OCI-LY7 (cell line): ENCODE data around the gene CTPS2. TPM values are rescaled to one million over a fixed set of nuclear protein-coding genes. Genes with fewer than 3 reads are reported as not detected.

Source experiments
- BruUV-seq: library from RNA; stranded (reverse); fragments of 400-500 nt; replicated peaks from 2 replicates; lab custom pipeline; 2021; lab: Mats Ljungman, UMichigan
- CTCF ChIA-PET: fragments of 300-600 bp; sonication (Branson Sonifier 250); formaldehyde crosslinking; loops from one replicate; lab custom pipeline; 2022; ENCODE audit warnings: antibody characterized with exemption; ENCODE audit not compliant: unreplicated experiment; lab: Charles Lee
- POLR2A ChIA-PET: fragments of 300-600 bp; sonication (Branson Sonifier 250); formaldehyde crosslinking; loops from one replicate; lab custom pipeline; 2022; ENCODE audit warnings: antibody characterized with exemption; lab: Charles Lee
- DNase-seq: peaks from one replicate; pipeline ENCODE4 v3.0.0-alpha.2; 2015; ENCODE audit warnings: low spot score
- H2AFZ ChIP-seq: fragments of 200-600 bp; sonication (generic), shearing (Covaris generic); 2 replicates; pipeline ENCODE4 v1.6.1; 2014; ENCODE audit warnings: mild to moderate bottlenecking, antibody characterized with exemption, low read length, moderate library complexity
- H3K27ac ChIP-seq: fragments of 200-600 bp; sonication (generic); 2 replicates; pipeline ENCODE4 v1.5.1; 2014; ENCODE audit warnings: mixed run types, low read depth, mild to moderate bottlenecking, moderate library complexity, low read length, inconsistent platforms; ENCODE audit not compliant: poor library complexity, severe bottlenecking
- H3K36me3 ChIP-seq: fragments of 200-600 bp; sonication (generic); 2 replicates; pipeline ENCODE4 v1.6.1; 2014; ENCODE audit warnings: mild to moderate bottlenecking, antibody characterized with exemption, low read length, moderate library complexity, mixed read lengths; ENCODE audit not compliant: insufficient read depth
- H3K4me1 ChIP-seq: fragments of 200-600 bp; sonication (generic); 2 replicates; pipeline ENCODE4 v1.5.1; 2014; ENCODE audit warnings: mild to moderate bottlenecking, low read length; ENCODE audit not compliant: insufficient read depth, poor library complexity, severe bottlenecking
- H3K4me2 ChIP-seq: fragments of 200-600 bp; sonication (generic); 2 replicates; pipeline ENCODE4 v1.6.1; 2014; ENCODE audit warnings: mild to moderate bottlenecking, low read length
- H3K4me3 ChIP-seq: fragments of 200-600 bp; sonication (generic); 2 replicates; pipeline ENCODE4 v1.5.1; 2014; ENCODE audit warnings: mild to moderate bottlenecking, low read depth, low read length; ENCODE audit not compliant: poor library complexity, severe bottlenecking
- H3K79me2 ChIP-seq: fragments of 200-600 bp; sonication (generic); 2 replicates; pipeline ENCODE4 v1.6.1; 2016; ENCODE audit warnings: low read depth, mild to moderate bottlenecking, low read length, moderate library complexity, mixed read lengths; ENCODE audit not compliant: insufficient read depth
- H3K9me2 ChIP-seq: fragments of 200-600 bp; sonication (generic); 2 replicates; pipeline ENCODE4 v1.6.1; 2016; ENCODE audit warnings: mild to moderate bottlenecking, low read length, mixed read lengths; ENCODE audit not compliant: insufficient read depth
- H3K9me3 ChIP-seq: fragments of 200-600 bp; sonication (generic); 2 replicates; pipeline ENCODE4 v1.6.1; 2014; ENCODE audit warnings: mild to moderate bottlenecking, mixed run types, low read length, mixed read lengths
- H4K20me1 ChIP-seq: fragments of 200-600 bp; sonication (generic); 2 replicates; pipeline ENCODE4 v1.6.1; 2014; ENCODE audit warnings: mild to moderate bottlenecking, antibody characterized with exemption, low read length, moderate library complexity, mixed read lengths; ENCODE audit not compliant: insufficient read depth
- CTCF ChIP-seq: fragments of 200-600 bp; sonication (generic); conservative IDR thresholded peaks from 2 replicates; pipeline ENCODE4 v1.5.1; 2014; ENCODE audit warnings: mild to moderate bottlenecking, antibody characterized with exemption, low read length, moderate library complexity, mixed read lengths
- EZH2phosphoT487 ChIP-seq: fragments of 200-600 bp; sonication (generic); IDR thresholded peaks from 2 replicates; pipeline ENCODE4 v1.6.1; 2018; ENCODE audit warnings: low read depth, borderline replicate concordance, mild to moderate bottlenecking, mixed run types, antibody characterized with exemption, low read length, moderate library complexity, mixed read lengths
- intact Hi-C: fragments of 100-400 bp; cut with micrococcal nuclease; formaldehyde crosslinking; loops from one replicate; pipeline ENCODE4 v1.10.0; 2022; ENCODE audit not compliant: unreplicated experiment
- total RNA-seq, 2 experiments: library from RNA; depleted of rRNA in 1 of 2; stranded (reverse); fragments of >200 nt in 1 of 2; shearing (Covaris generic) in 1 of 2; gene quantifications; 2 replicates each; pipeline ENCODE4 v1.2.3, GENCODE V29; 2014 to 2022

The CTPS2 gene
- total RNA-seq, 2 experiments from 2014 or later, result 15.9 to 21.3 TPM

GRCh38 chrX:16714504-16714903 is 2.0 kb upstream of the CTPS2 start:
- Histone ChIP-seq H4K20me1 (no peaks in the 10 kb centered on the region), H3K79me2 (peaks cover under 1% of the 10 kb centered on the region; the same call in 1 of the 2 replicates), H3K36me3 (no peaks in the 10 kb centered on the region), H3K4me2 (no peak overlapping the region), H2AFZ (no peak overlapping the region), H3K27ac (no peak overlapping the region), H3K9me3 (no peaks in the 10 kb centered on the region), H3K9me2 (no peaks in the 10 kb centered on the region), H3K4me3 (no peak overlapping the region), H3K4me1 (peaks cover 26% of the 10 kb centered on the region)
- ChIA-PET POLR2A (interaction anchor here (1.7 kb wide), 1 partner anchor 8 kb away, joined by 4 read pairs; no protein-coding TSS in a partner anchor), CTCF (no interaction called here)
- TF ChIP-seq EZH2phosphoT487 (no peak), CTCF (no peak)
- BruUV-seq, result no TSS peak
- intact Hi-C loops, result no loop called here
- DNase-seq, result no peak

GRCh38 chrX:16711893-16712547 is 449 bp downstream of the CTPS2 start:
- BruUV-seq, result no TSS peak
- ChIA-PET POLR2A (interaction anchor here (1.1 kb wide), 1 partner anchor 15 kb away, joined by 3 read pairs; no protein-coding TSS in a partner anchor), CTCF (no interaction called here)
- Histone ChIP-seq H3K9me2 (no peaks in the 10 kb centered on the region), H3K27ac (peak overlapping the region; percentile 73), H3K4me2 (peak overlapping the region; percentile 91), H4K20me1 (no peaks in the 10 kb centered on the region), H3K4me1 (peaks cover 30% of the 10 kb centered on the region), H3K9me3 (no peaks in the 10 kb centered on the region), H3K79me2 (no peaks in the 10 kb centered on the region; the same call in 1 of the 2 replicates), H3K4me3 (peak overlapping the region; percentile 84), H3K36me3 (peaks cover 10% of the 10 kb centered on the region), H2AFZ (peak overlapping the region; percentile 84)
- DNase-seq, result peak; percentile 30
- no peak for TF ChIP-seq EZH2phosphoT487
- TF ChIP-seq CTCF, result no peak
- intact Hi-C loops, result loop anchor here (2.0 kb wide), 1 partner anchor 75 kb away; the partner anchor contains the start of gene TXLNG
